ENCODE data around the gene ZNF236. TPM values are rescaled to one million over a fixed set of nuclear protein-coding genes. Genes with fewer than 3 reads are reported as not detected.
"Not testable (repeated sequence)": the region's sequence is repeated elsewhere in the genome, so short reads cannot be mapped to it uniquely, and the experiment has no call there.

ZNF236 gene
- polyA plus RNA-seq, 1 donor from 2014 or later = 10.8 TPM

DNA sequence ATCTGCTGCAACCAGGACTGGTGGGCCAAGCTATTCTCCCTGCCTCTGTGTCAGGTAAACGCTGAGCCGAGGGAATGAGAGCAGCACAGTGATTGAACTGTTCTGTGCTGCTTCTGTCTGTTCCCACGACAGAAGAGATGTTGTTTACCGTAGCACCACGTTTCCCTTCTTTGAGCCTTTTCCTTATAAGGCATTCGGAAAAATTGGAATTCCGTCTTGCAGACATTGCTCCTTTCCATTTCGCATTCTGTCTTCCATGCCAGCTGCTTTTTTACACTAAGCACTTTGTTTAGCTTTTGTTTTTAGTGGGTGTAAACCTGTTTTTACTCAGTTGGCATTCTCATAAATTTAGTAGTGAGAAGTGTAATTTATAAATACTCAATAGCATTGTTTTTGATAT lies 103.1 kb downstream of the ZNF236 start:
- Mint-ChIP-seq H3K27ac (no peak overlapping the region), H3K9me3 (no peaks in the 10 kb centered on the region), H3K4me3 (no peak overlapping the region), H3K27me3 (no peaks in the 10 kb centered on the region), H3K4me1 (peaks cover 10 to 19% (median 15%) of the 10 kb centered on the region in 3 donors), H3K36me3 (peaks cover 8% of the 10 kb centered on the region)

DNA sequence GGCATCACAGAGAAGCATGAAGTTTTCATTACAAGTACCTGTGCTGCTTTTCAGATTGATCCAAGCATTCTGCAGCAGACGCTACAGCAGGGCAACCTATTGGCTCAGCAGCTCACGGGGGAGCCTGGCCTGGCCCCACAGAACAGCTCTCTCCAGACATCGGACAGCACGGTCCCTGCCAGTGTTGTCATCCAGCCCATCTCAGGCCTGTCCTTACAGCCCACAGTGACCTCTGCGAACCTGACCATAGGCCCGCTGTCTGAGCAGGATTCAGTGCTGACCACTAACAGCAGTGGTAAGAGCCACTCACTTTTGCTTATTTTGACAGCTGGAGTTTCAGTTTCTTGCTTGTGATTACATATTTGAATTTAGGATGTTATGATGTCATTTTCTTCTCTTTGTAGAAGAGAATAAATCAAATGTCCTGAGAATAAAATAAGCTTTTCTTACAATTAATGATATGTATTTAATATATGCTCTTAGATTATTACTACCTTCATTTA lies 104.9 kb downstream of the ZNF236 start:
- peaks cover 5 to 9% (median 6%) of the 10 kb centered on the region in 3 donors for H3K4me1 Mint-ChIP-seq
- no peaks in the 10 kb centered on the region for H3K27me3 Mint-ChIP-seq
- no peak overlapping the region for H3K4me3 Mint-ChIP-seq
- no peak overlapping the region for H3K27ac Mint-ChIP-seq
- no peaks in the 10 kb centered on the region for H3K9me3 Mint-ChIP-seq
- H3K36me3 Mint-ChIP-seq = peaks cover 5% of the 10 kb centered on the region

DNA sequence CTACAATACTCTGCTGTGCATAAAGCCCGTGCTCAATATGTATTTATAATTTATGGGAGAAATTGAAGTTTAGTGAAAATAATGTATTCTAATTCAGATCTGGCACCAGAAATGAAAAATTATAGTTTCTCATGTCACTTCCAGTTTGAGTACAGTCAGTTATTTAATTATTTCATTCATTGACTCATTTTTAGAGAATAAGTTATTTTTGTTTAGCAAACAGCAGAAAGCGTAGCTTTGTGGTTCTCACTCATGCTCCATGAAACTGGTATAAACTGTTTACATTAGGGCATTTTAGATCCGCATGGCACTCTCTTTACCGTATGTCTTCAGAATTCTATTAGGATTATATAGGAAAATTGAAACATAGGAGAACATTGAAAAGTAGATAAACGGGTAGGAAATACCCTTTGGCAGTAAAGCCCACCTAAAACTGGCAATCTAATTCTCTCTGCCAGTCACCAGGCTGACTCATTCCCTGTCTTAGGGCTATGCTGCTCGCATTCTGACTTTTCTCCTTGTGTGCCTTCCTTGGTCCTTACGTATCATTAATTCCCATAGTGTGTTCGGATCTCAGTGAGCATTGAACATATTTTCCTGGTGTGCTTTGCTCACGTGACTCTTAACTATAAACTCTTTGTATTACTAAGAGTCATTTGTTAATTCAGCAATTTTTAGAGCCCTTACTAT lies 106.0 kb downstream of the ZNF236 start:
- Mint-ChIP-seq H3K4me1 (peaks cover 5 to 7% (median 5%) of the 10 kb centered on the region in 3 donors), H3K4me3 (no peak overlapping the region), H3K9me3 (no peaks in the 10 kb centered on the region), H3K27ac (peak overlapping the region in 1 of 3 donors; percentile 63), H3K36me3 (peaks cover 5% of the 10 kb centered on the region), H3K27me3 (no peaks in the 10 kb centered on the region)

DNA sequence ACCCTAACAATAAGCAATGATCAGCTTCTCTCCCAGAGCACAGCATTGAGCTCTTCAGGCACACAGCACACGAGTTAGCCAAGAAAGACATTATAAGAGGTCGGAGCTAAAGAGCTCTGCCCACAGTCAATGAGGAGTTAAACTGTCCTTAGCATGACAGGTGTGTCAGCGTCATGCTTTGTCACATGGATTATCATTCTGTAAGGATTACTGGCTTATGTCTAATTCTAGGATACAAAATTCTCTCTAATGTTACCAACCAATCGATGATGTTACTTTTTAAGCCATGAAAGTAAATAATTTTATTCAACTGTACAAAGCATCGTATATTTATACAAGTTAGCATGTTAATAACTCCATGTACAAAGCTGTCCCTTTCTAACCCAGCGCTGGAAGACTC lies 108.8 kb downstream of the ZNF236 start:
- no peaks in the 10 kb centered on the region for H3K27me3 Mint-ChIP-seq
- no peak overlapping the region for H3K4me3 Mint-ChIP-seq
- peaks cover 5 to 7% (median 5%) of the 10 kb centered on the region in 3 donors for H3K4me1 Mint-ChIP-seq
- H3K36me3 Mint-ChIP-seq = peaks cover 5% of the 10 kb centered on the region
- H3K27ac Mint-ChIP-seq = no peak overlapping the region
- no peaks in the 10 kb centered on the region for H3K9me3 Mint-ChIP-seq

DNA sequence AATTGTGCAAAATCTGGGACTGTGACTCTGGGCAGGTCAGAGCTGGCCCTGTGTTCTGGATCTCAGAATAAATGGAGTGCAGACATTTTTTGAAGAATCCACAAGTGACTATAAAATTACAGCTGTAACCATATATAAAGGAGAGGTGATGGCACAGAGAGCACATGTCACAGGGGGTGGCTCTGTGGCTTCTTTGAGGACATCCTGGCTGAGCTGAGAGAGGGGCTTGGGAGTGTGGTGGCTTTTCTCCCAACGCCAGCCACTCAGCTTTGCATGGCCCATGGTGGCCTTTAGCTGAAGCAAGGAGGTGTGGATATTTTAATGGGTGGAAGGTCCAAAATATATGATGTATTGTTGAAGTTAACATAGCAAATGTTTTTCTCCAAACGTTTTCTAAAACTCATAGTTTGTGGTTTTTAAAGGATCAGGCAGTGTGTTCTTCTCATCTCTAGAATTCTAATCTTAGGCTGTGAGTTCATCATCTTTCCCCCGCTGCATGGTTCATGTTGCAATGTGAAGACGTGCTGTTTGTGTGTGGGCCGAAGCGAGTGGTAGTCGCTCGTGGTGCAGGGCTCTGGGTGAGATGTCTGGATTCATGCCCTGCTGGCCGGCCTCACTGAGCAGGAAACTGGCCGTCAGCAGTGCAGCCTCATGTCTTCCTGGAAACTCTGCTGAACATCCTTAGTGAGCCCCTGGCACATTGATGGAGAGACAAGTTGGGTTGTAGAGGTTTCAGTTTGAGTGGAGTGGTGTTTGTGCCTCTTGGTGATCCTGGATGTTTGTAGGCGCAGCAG lies 109.9 kb downstream of the ZNF236 start:
- H3K27ac Mint-ChIP-seq = peak overlapping the region in 1 of 3 donors; percentile 45
- no peaks in the 10 kb centered on the region for H3K27me3 Mint-ChIP-seq

DNA sequence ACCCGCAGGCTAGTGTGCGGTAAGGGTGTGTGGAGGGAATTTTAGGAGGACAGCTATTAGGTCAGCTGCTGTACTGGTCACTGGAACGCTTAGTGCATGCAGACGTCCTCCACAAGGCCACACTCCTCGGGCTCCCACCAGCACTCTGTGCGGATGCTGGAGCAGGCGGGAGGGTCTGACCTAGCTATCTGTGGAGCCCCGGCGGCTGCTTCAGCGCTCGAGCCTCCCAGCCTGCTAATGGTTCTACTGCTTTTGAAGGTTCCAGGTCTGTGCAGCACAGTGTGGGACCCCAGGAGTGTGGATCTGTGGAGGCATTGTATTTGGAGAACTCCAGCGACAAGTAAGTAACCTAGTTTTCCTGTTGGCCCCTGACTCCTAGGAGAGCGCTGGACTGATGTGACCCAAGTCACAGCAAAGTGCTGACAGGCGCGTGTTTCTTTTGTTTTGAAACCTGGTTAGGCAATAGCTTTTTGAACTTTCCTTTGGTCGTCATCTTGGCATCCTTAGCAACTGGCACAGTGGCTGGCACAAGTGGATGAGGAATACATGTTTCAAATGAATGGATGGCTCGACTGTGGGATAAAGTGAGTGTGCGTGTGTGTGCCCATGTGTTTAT lies 113.5 kb downstream of the ZNF236 start:
- Mint-ChIP-seq H3K36me3 (peaks cover 6% of the 10 kb centered on the region), H3K9me3 (no peaks in the 10 kb centered on the region), H3K27me3 (no peaks in the 10 kb centered on the region), H3K27ac (peak overlapping the region in 1 of 3 donors; percentile 36), H3K4me1 (peaks cover 0 to 5% (median 2%) of the 10 kb centered on the region in 3 donors), H3K4me3 (no peak overlapping the region)

More for the DNA sequence above, 109.9 kb downstream of the ZNF236 start:
- Mint-ChIP-seq H3K36me3 (peaks cover 5% of the 10 kb centered on the region), H3K9me3 (no peaks in the 10 kb centered on the region), H3K4me1 (peaks cover 5 to 9% (median 5%) of the 10 kb centered on the region in 3 donors), H3K4me3 (no peak overlapping the region)

DNA sequence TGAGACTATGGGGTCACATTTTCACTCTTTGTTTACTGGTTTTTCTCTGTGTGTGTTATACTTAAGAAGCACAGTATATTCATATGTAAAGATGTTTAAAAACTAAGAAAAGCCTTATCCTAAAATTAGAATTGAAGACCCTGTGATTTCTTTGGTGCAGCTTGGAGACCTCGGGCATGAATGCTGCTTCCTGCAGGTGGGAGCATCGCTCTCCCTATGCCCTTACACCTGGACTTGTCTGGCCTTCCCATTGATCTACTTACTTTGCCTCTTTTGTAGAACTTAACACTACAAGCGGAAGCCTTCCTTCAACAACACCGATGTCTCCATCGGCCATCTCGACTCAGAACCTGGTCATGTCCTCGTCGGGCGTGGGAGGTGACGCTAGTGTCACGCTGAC lies 114.5 kb downstream of the ZNF236 start:
- no peaks in the 10 kb centered on the region for H3K9me3 Mint-ChIP-seq
- H3K4me3 Mint-ChIP-seq = no peak overlapping the region
- no peak overlapping the region for H3K27ac Mint-ChIP-seq
- peaks cover 0 to 5% (median 2%) of the 10 kb centered on the region in 3 donors for H3K4me1 Mint-ChIP-seq
- peaks cover 6% of the 10 kb centered on the region for H3K36me3 Mint-ChIP-seq
- H3K27me3 Mint-ChIP-seq = no peaks in the 10 kb centered on the region

DNA sequence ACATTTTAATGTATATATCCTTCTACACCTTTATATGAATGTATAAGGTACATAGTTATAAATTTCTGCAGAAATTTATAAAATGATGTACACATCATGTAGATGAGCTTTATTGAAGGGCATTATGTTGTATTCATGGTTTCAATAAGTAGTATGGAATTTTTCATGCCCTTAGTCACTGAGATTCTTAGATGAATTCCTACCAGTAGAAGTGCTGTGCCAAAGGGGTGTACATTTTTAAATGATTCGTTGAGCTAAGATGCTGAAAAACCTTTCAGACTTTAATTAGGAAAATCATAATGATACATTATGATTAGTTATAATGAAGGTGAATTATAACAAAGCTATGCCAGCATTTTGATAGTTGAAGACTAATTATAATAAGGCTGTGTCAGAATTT lies 115.2 kb downstream of the ZNF236 start:
- H3K27ac Mint-ChIP-seq = peak overlapping the region in 1 of 3 donors; percentile 66

DNA sequence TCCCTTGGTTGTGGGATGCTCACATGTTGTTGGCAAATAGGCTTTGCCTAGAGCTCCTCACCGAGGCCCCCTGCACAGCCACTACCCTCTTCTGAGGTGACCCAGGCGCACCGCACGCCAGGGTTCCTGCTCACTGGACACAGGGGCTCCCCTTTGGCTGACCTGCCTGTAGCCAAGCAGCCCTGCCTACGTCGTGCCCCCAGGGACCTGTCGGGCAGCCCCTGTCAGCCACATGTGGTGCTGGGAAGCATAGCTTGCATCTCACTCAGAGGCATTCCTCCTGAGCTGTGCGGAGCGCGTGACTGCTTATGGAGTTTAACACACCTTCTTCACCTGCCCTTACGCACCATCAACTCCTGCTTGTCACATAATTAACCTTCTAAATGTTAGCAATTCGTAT lies 116.3 kb downstream of the ZNF236 start:
- peak overlapping the region in 1 of 3 donors; percentile 66 for H3K27ac Mint-ChIP-seq
- no peaks in the 10 kb centered on the region for H3K9me3 Mint-ChIP-seq
- peaks cover 6% of the 10 kb centered on the region for H3K36me3 Mint-ChIP-seq
- peaks cover 0 to 3% (median 2%) of the 10 kb centered on the region in 3 donors for H3K4me1 Mint-ChIP-seq
- peak overlapping the region in 1 of 4 donors; percentile 4 for H3K4me3 Mint-ChIP-seq
- no peaks in the 10 kb centered on the region for H3K27me3 Mint-ChIP-seq

More for the DNA sequence above, 115.2 kb downstream of the ZNF236 start:
- no peaks in the 10 kb centered on the region for H3K9me3 Mint-ChIP-seq
- H3K4me3 Mint-ChIP-seq = no peak overlapping the region
- peaks cover 0 to 3% (median 2%) of the 10 kb centered on the region in 3 donors for H3K4me1 Mint-ChIP-seq
- peaks cover 6% of the 10 kb centered on the region for H3K36me3 Mint-ChIP-seq
- no peaks in the 10 kb centered on the region for H3K27me3 Mint-ChIP-seq

DNA sequence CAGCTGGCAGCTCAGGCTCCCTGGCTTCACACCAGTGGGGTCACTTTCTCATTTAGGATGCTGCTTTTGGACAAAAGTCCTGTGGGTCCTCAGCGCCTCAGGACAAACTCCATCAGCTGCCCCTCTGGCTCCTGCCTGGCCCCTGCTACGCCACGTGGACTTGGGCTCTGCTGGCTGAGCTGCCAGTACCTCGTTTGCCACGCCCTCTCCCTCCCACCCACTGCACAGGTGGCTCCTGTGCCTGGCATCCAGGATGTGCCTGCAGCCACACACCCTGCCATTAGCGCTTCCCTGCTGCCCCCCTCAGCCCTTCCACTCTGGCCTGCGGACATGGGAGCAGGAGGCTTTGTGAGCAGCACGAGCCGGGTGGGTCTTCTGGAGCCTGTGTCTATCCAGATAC lies 118.9 kb downstream of the ZNF236 start:
- Mint-ChIP-seq H3K9me3 (peaks cover 0 to 6% (median 0%) of the 10 kb centered on the region in 3 donors), H3K36me3 (peaks cover 8% of the 10 kb centered on the region), H3K4me1 (peaks cover 2 to 4% (median 3%) of the 10 kb centered on the region in 3 donors), H3K4me3 (no peak overlapping the region), H3K27me3 (no peaks in the 10 kb centered on the region), H3K27ac (no peak overlapping the region)

DNA sequence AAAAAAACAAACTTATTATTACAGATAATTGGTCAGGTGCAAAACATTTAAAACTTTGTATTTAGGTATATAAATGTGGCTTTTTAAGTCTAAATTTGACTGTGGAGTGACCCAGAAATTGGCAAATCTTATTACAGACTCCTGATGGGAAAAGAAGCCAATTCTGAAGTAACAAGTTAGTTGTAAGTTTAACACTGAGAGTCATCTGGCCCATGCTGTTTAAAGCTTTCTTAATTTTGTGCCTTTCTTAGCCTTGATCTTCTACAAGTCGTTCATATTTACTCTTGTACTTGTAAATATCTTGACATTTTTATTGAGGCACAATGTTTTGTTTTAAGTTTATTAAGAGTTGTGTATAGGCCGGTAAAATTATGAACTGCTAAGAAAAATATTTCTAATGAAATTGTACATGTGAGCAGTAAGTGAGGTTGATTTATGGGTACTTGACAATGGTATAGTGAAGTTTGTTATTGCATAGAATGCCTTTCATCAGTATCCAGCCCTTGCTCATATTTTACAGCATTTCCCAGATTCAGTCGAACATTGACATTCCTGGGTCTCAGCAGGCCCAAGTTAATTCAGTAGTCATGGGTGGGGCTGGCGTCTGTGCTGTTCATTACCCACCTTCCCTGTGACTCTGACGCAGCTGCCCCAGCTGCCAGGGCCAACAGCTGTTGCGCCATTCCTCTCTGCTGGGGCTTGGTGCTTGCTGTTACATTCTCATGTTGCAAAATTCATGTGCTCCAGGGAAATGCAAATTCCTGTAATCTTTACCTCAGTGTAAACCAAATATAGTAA lies 121.4 kb downstream of the ZNF236 start:
- peaks cover 10% of the 10 kb centered on the region for H3K36me3 Mint-ChIP-seq

DNA sequence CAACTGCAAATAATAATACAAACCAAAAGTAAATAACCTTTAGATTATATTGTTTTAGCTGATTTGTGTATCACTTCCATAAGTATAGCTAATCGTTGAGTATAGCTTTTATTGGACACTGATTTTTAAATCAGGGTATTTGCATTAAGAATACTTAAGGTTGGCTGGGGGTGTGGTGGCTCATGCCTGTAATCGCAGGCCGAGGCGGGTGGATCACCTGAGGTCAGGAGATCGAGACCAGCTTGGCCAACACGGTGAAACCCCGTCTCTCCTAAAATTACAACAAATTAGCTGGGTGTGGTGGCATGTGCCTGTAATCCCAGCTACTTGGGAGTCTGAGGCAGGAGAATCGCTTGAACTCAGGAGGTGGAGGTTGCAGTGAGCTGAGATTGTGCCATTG lies 122.0 kb downstream of the ZNF236 start:
- H3K27ac Mint-ChIP-seq, H3K4me3 Mint-ChIP-seq, H3K27me3 Mint-ChIP-seq, H3K4me1 Mint-ChIP-seq: not testable (repeated sequence)
- H3K36me3 Mint-ChIP-seq = peaks cover 10% of the 10 kb centered on the region
- H3K9me3 Mint-ChIP-seq = peaks cover 0 to 10% (median 0%) of the 10 kb centered on the region in 3 donors

More for the DNA sequence above, 121.4 kb downstream of the ZNF236 start:
- Mint-ChIP-seq H3K9me3 (peaks cover 0 to 10% (median 0%) of the 10 kb centered on the region in 3 donors), H3K27ac (no peak overlapping the region), H3K27me3 (no peaks in the 10 kb centered on the region), H3K4me3 (no peak overlapping the region), H3K4me1 (peaks cover 0 to 9% (median 3%) of the 10 kb centered on the region in 3 donors)

DNA sequence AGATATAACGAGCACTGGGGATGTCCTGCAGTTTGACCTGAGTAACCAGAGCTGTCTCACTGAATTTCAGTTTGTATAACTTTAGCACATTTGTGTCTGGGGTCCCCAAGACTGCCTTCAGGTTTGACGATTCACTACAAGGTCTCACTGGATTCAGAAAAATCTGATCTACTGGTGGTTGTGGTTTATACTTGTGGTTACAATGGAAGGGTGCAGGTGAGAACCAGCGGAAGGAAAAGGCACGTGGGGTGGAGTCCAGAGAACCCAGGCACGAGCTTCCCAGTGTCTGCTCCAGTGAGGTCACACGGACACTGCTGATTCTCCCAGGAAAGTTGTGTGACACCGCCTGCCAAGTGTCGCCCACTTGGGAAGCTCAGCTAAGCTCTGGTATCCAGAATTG lies 126.0 kb downstream of the ZNF236 start:
- H3K36me3 Mint-ChIP-seq = peaks cover 14% of the 10 kb centered on the region
- peaks cover 7 to 18% (median 9%) of the 10 kb centered on the region in 3 donors for H3K4me1 Mint-ChIP-seq
- H3K9me3 Mint-ChIP-seq = peaks cover 0 to 10% (median 0%) of the 10 kb centered on the region in 3 donors
- peak overlapping the region in 1 of 3 donors; percentile 62 for H3K27ac Mint-ChIP-seq
- H3K4me3 Mint-ChIP-seq = no peak overlapping the region
- H3K27me3 Mint-ChIP-seq = no peaks in the 10 kb centered on the region

Measured in IgD-negative memory B cell (primary cell).